A673 (cell line): ENCODE results near the gene MCRIP1.
"Not testable (repeated sequence)": the region's sequence is repeated elsewhere in the genome, so short reads cannot be mapped to it uniquely, and the experiment has no call there.

Experiments
- CTCF ChIP-seq: fragments of 300-800, 200-600 bp; sonication (generic); conservative IDR thresholded peaks from 2 replicates; pipeline ENCODE4 v1.5.1; 2017; ENCODE audit warnings: low read depth, mild to moderate bottlenecking, antibody characterized with exemption, low read length, moderate library complexity, mixed read lengths
- EZH2 ChIP-seq: fragments of 200-600 bp; sonication (generic); IDR thresholded peaks from 2 replicates; pipeline ENCODE4 v1.6.1; 2017; ENCODE audit warnings: borderline replicate concordance, low read depth, mild to moderate bottlenecking, mixed read lengths, antibody characterized with exemption, low read length; ENCODE audit not compliant: poor library complexity, severe bottlenecking

- TF ChIP-seq CTCF, EZH2: not testable (repeated sequence)
Measured at GRCh38 chr17:81840059-81840458, 7.0 kb upstream of the MCRIP1 start.
